Skeletal muscle satellite cell (primary cell): ENCODE measurements around the gene ARHGEF25.
A peak's percentile ranks its signal among the peaks of the same experiment; 100 is the strongest.
"Not testable (repeated sequence)": the region's sequence is repeated elsewhere in the genome, so short reads cannot be mapped to it uniquely, and the experiment has no call there.

Source experiments
- H3K27me3 ChIP-seq: 2 replicates; pipeline ENCODE4 v1.7.0; 2013; ENCODE audit warnings: low read length; ENCODE audit not compliant: control insufficient read depth, insufficient read depth
- H3K36me3 ChIP-seq: 2 replicates; pipeline ENCODE4 v1.7.0; 2013; ENCODE audit warnings: mild to moderate bottlenecking, control low read depth, low read length; ENCODE audit not compliant: insufficient read depth
- H3K4me1 ChIP-seq: 2 replicates; pipeline ENCODE4 v1.7.0; 2013; ENCODE audit warnings: low read length; ENCODE audit not compliant: control insufficient read depth, insufficient read depth
- H3K4me2 ChIP-seq: 2 replicates; pipeline ENCODE4 v1.7.0; 2013; ENCODE audit warnings: mild to moderate bottlenecking, low read length
- H3K4me3 ChIP-seq: 2 replicates; pipeline ENCODE4 v1.7.0; 2013; ENCODE audit warnings: low read length
- H3K9ac ChIP-seq: 2 replicates; pipeline ENCODE4 v1.7.0; 2013; ENCODE audit warnings: mild to moderate bottlenecking, low read depth, low read length, moderate library complexity
- H3K9me3 ChIP-seq: replicated peaks from 2 replicates; pipeline ENCODE4 v1.7.0; 2013; ENCODE audit warnings: mild to moderate bottlenecking, control low read depth, low read length

Gene ARHGEF25

GRCh38 chr12:57611827-57612710 is 834 bp downstream of the ARHGEF25 start:
- H3K36me3 ChIP-seq = no peaks in the 10 kb centered on the region
- H3K4me3 ChIP-seq = peak overlapping the region; percentile 76

GRCh38 chr12:57612711-57613426 is 1.6 kb downstream of the ARHGEF25 start:
- no peak overlapping the region for H3K4me2 ChIP-seq
- H3K36me3 ChIP-seq = no peaks in the 10 kb centered on the region
- no peak overlapping the region for H3K4me3 ChIP-seq
- H3K4me1 ChIP-seq = peaks cover 10% of the 10 kb centered on the region
- H3K9ac ChIP-seq = no peak overlapping the region
- H3K9me3 ChIP-seq = no peaks in the 10 kb centered on the region
- peaks cover 15% of the 10 kb centered on the region for H3K27me3 ChIP-seq

More at GRCh38 chr12:57611827-57612710, 834 bp downstream of the ARHGEF25 start:
- Histone ChIP-seq H3K4me1 (peaks cover 10% of the 10 kb centered on the region), H3K4me2 (peak overlapping the region; percentile 95), H3K27me3 (peaks cover 13% of the 10 kb centered on the region), H3K9ac (no peak overlapping the region), H3K9me3 (no peaks in the 10 kb centered on the region)

- Histone ChIP-seq H3K36me3 (no peaks in the 10 kb centered on the region), H3K4me3 (no peak overlapping the region), H3K27me3 (peaks cover 19% of the 10 kb centered on the region), H3K4me2 (no peak overlapping the region), H3K9ac (no peak overlapping the region), H3K9me3 (no peaks in the 10 kb centered on the region), H3K4me1 (peaks cover 10% of the 10 kb centered on the region)
These were observed 2.3 kb downstream of the ARHGEF25 start for GRCh38 chr12:57613427-57614109.

GRCh38 chr12:57614178-57614947 is 3.1 kb downstream of the ARHGEF25 start:
- H3K9ac ChIP-seq = no peak overlapping the region
- H3K36me3 ChIP-seq = no peaks in the 10 kb centered on the region
- peaks cover 27% of the 10 kb centered on the region for H3K27me3 ChIP-seq
- no peak overlapping the region for H3K4me3 ChIP-seq
- no peak overlapping the region for H3K4me2 ChIP-seq
- H3K9me3 ChIP-seq = no peaks in the 10 kb centered on the region
- H3K4me1 ChIP-seq = peaks cover 10% of the 10 kb centered on the region

- Histone ChIP-seq H3K4me2 (no peak overlapping the region), H3K9me3 (no peaks in the 10 kb centered on the region), H3K4me3 (no peak overlapping the region), H3K27me3 (peaks cover 33% of the 10 kb centered on the region), H3K36me3 (no peaks in the 10 kb centered on the region), H3K4me1 (peaks cover 10% of the 10 kb centered on the region), H3K9ac (no peak overlapping the region)
These were observed 3.8 kb downstream of the ARHGEF25 start for GRCh38 chr12:57614948-57615500.

GRCh38 chr12:57615637-57616036 is 4.4 kb downstream of the ARHGEF25 start:
- peaks cover 10% of the 10 kb centered on the region for H3K4me1 ChIP-seq
- no peaks in the 10 kb centered on the region for H3K36me3 ChIP-seq
- H3K9ac ChIP-seq = no peak overlapping the region
- no peaks in the 10 kb centered on the region for H3K9me3 ChIP-seq
- H3K4me2 ChIP-seq = no peak overlapping the region
- H3K27me3 ChIP-seq = peaks cover 36% of the 10 kb centered on the region
- H3K4me3 ChIP-seq = no peak overlapping the region

GRCh38 chr12:57616383-57617101 is 5.3 kb downstream of the ARHGEF25 start:
- Histone ChIP-seq H3K27me3 (peaks cover 41% of the 10 kb centered on the region), H3K4me1 (peaks cover 13% of the 10 kb centered on the region), H3K9ac (no peak overlapping the region), H3K4me2 (no peak overlapping the region), H3K4me3 (no peak overlapping the region), H3K9me3 (no peaks in the 10 kb centered on the region), H3K36me3 (no peaks in the 10 kb centered on the region)

- H3K4me1 ChIP-seq = peaks cover 15% of the 10 kb centered on the region
- peaks cover 49% of the 10 kb centered on the region for H3K27me3 ChIP-seq
- H3K4me3 ChIP-seq = no peak overlapping the region
- H3K4me2 ChIP-seq = no peak overlapping the region
- no peaks in the 10 kb centered on the region for H3K36me3 ChIP-seq
- no peak overlapping the region for H3K9ac ChIP-seq
- no peaks in the 10 kb centered on the region for H3K9me3 ChIP-seq
These were observed 6.7 kb downstream of the ARHGEF25 start for GRCh38 chr12:57617942-57618341.

GRCh38 chr12:57618431-57618830 is 7.2 kb downstream of the ARHGEF25 start:
- H3K36me3 ChIP-seq, H3K4me3 ChIP-seq, H3K9me3 ChIP-seq, H3K9ac ChIP-seq, H3K4me2 ChIP-seq: not testable (repeated sequence)
- peaks cover 54% of the 10 kb centered on the region for H3K27me3 ChIP-seq
- peaks cover 15% of the 10 kb centered on the region for H3K4me1 ChIP-seq

GRCh38 chr12:57618966-57619433 is 7.8 kb downstream of the ARHGEF25 start:
- peaks cover 15% of the 10 kb centered on the region for H3K4me1 ChIP-seq
- H3K27me3 ChIP-seq = peaks cover 60% of the 10 kb centered on the region
- H3K4me2 ChIP-seq = no peak overlapping the region
- H3K9ac ChIP-seq = no peak overlapping the region
- H3K4me3 ChIP-seq = no peak overlapping the region
- H3K9me3 ChIP-seq = no peaks in the 10 kb centered on the region
- no peaks in the 10 kb centered on the region for H3K36me3 ChIP-seq
